ENCODE measurements around the gene MAOB.
"Not testable (repeated sequence)": the region's sequence is repeated elsewhere in the genome, so short reads cannot be mapped to it uniquely, and the experiment has no call there.

The MAOB gene

DNA sequence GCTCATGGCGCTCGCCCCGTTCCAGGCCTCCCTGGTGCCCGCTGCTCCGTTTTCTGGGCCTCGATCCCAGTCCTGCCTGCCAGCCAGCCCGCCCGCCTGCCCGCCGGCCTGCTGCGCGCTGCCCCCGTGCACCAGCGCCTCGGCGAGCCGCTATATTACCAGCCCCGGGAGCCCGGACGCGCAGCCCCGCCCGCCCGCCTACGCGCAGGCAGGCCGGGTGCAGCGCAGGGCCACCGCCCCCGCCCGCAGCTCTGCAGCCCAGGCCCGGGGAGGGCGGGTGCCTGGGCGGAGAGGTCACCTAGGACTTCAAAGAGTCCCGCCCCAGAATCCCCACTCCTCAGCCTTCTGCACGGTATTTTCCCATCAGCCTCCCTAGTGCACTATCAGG lies at the start of gene MAOB:
MAOB (minus strand) TSS at position 157 of the 388 bp plus-strand sequence; CDS start at position 6, 151 bp downstream.
- peak; percentile 5 for DNase-seq

- not testable (repeated sequence) for DNase-seq
Measured at GRCh38 chrX:43922032-43922431, 39.8 kb upstream of the MAOB start.

DNA sequence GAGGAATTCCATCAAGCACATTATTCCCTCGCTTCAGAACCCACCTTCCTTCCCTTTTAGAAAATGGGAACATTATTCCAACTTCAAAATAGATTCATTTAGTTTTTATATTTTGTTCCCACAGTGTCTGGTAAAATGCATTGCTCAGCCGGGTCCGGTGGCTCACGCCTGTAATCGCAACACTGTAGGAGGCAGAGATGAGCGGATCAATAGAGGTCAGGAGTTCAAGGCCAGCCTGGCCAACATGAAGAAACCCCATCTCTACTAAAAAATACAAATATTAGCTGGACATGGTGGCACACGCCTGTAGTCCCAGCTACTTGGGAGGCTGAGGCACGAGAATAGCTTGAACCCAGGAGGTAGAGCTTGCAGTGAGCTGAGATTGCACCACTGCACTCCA lies 28.5 kb upstream of the MAOB start:
- not testable (repeated sequence) for DNase-seq

DNA sequence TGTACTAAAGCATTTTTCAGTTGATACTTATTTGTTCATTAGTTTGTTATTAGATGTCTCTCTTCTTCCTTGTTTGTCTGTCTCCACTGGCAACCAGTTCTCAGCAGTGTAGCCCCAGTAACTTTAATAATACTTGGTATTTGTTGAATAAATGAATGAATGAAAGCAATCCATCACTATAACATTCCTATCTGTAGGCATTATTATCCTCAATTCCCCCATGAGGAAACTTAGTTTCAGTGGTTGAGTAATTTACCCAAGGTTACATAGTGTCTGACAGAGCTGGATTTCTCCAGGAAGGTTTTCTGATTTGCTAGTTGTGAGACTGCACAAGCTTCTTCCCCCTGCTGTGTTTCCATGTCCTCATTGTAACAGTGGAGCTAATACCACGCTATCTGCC lies 27.8 kb upstream of the MAOB start:
- no peak for DNase-seq

DNA sequence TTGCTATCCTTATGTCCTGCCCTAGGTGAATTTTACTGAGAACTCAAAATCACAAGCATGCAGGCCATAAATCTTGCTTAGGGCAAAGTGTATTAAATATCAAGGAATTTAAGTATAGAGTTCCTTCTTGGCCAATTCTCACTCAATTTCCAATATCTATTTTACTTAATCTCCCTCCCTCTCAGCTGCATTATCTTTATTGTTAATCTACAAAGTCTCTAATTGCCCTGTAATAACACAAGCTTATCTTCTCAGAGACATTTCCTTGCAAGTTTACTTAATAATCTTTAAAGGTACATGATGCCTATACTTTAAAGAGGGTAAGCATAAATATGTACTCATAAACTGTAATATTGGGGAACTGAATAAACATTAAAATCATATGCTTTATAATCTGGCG lies 26.9 kb upstream of the MAOB start:
- no peak for DNase-seq

GRCh38 chrX:43899878-43900815 lies 17.9 kb upstream of the MAOB start:
- DNase-seq = no peak

- no peak for DNase-seq
Measured at GRCh38 chrX:43898406-43899035, 16.3 kb upstream of the MAOB start.

GRCh38 chrX:43897290-43897689 lies 15.0 kb upstream of the MAOB start:
- no peak for DNase-seq

- DNase-seq = no peak
Measured at GRCh38 chrX:43892336-43892870, 10.2 kb upstream of the MAOB start.

DNA sequence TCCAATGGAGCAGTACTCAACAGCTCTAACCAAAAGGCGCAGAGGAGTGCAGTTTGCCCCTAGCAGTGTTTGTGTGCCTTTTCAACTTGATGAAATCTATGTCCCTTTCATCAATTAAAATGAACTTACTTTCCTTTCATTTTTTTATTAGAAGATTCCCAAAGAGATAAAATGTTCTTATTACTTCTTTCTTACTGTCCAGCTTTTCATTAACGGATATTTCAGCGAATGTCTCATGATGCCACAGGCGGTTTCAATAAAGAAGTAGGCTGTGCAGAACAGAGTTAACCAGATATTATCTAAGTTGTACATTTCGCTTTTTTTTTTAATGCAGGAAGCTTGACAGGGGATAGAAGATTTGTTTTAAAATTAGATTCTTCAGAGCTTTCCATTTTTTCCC lies 3.4 kb upstream of the MAOB start:
- DNase-seq = no peak

- no peak for DNase-seq
Measured at GRCh38 chrX:43881410-43882293, 598 bp downstream of the MAOB start.

DNA sequence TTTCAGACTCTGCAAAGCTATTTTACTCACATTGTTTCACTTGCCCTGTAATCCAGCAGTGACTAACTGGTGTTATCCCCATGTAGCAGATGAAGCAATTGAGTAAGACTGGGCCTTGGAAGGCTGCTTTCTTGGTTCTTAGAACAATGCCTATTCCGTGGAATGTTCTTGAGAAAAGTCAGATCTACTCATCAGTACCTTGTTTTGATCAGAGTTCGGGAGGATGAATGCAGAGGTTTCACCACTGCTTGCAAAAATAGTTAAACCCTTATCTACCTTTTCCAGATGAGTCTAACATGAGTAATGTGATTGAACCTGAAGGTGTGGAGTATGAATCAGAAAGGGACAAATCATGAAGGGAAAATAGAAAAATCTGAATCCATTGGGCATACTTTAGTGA lies 1.8 kb downstream of the MAOB start:
- DNase-seq = no peak

DNA sequence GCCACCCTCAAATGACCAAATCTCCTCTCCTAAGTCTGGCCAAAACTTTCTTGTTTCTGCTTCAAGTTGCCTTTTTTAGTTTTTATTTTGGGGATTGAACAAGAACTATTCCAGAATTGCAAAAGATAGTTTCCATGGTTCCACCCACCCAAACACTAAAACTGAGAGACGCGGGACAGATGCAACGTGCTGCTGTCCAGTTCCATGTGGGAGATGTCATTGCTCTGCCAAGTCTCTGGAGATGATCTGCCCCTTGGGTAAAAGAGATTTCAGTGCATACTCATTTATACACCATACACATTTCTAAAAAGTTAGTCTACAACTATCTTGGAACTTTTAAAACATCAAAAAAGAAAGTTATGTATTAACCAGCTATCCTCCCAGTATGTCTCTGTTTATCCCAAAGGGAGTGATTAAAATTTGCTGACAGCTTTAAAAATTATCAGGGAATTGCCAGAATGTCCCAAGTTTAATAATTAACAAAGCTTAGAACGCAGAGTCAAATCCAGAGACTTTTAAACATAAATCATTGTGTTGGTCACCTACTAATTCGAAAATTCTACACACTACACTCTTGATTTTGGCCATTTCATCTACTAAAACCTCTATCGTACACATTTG lies 3.2 kb downstream of the MAOB start:
- no peak for DNase-seq

DNA sequence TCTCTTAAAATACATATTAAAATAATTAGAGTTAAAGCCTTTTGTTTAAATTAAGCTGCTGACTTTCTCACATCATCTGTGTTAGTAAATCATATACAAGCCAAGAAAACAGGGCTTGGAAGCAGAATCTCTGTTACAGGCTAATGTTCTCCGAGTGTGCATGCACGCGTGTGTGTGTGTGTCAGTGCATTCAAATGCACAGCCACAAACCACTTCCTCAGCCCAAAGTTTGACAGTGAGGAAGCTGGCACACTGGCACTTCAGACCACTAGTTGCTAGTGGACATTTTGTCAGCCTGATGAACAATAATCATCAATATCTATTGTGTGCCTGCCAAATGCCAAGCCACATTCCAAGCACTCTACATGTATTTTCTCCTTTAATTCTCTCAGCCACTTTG lies 5.6 kb downstream of the MAOB start:
- no peak for DNase-seq

GRCh38 chrX:43870758-43871419 lies 11.4 kb downstream of the MAOB start:
- DNase-seq = no peak

DNA sequence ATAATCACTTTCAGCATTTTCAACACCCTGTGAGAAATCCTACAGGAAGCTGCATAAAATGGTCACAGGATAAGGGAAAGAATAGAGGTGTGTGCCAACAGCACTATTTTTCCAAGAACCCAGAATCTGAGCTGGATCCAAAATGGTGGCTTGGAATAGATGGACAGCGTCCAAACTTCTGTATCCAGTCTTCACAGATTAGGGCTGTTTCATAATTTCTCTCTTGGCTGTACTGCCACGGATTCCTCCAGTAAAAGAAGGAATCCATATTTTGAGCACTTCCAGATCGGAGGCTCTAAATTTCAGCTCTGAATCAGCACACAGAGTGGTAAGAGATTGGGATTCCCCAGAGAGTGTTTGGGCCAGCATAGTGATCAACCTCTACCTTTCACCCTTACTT lies 12.2 kb downstream of the MAOB start:
- DNase-seq = no peak

DNA sequence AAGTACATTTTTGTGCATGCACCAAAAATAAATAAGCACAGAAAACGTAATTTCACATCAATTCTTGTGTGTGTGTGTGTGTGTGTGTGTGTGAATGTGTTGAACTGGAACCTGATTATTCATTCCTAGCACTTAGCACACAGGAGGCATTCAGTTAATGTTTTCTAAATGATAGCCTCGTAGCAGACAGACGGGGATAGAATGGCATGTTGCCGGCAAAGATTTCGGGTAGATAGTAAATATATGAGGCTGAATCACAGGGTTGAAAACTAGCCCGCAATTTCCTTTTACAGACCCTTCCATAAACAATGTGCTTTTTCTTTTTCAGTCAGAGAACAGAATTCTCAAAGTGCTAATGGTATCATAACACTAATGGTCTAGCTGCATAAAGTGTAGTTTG lies 13.5 kb downstream of the MAOB start:
- no peak for DNase-seq

- DNase-seq = no peak
Measured at GRCh38 chrX:43866423-43866822, 15.8 kb downstream of the MAOB start.

GRCh38 chrX:43865791-43866190 lies 16.5 kb downstream of the MAOB start:
- DNase-seq = no peak

DNA sequence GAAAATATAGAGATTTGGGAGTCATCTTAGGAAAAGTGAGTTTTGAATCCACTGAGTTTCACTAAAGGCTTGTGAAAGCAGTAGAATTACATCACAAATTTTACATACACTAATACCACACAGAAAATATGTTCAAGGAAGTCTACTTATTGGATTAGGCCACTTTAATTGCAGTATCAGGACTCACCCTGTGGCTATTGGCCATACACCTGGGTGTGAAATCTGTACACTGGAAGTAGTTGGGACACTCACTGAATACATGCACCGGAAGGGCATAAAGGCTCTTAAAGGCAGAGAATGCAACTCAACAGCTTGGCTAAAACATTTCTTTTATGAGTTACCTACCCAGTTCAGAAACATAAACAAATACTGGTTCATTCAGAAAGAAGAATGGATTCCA lies 19.8 kb downstream of the MAOB start:
- DNase-seq = no peak

GRCh38 chrX:43861750-43862149 lies 20.5 kb downstream of the MAOB start:
- DNase-seq = no peak

Data from CD4-positive, alpha-beta T cell treated with Interleukin-6 for 4 hours (primary cell).